GM12864 (cell line): Measurements from ENCODE around the gene SLC25A33.

Source experiments
- DNase-seq: peaks from one replicate; pipeline ENCODE4 v3.0.0-alpha.2; 2011; ENCODE audit warnings: low read depth
- H3K4me3 ChIP-seq: 2 replicates; pipeline ENCODE4 v1.5.1; 2011; ENCODE audit warnings: mild to moderate bottlenecking, low read depth, low read length, control low read depth
- TF ChIP-seq, protein P1 (sequence below): IDR thresholded peaks from 2 replicates; pipeline ENCODE4 v1.5.1; 2011; ENCODE audit warnings: low read depth, mild to moderate bottlenecking, moderate library complexity, low read length, control low read depth, inconsistent platforms; ENCODE audit errors: missing control alignments

The SLC25A33 gene

DNA sequence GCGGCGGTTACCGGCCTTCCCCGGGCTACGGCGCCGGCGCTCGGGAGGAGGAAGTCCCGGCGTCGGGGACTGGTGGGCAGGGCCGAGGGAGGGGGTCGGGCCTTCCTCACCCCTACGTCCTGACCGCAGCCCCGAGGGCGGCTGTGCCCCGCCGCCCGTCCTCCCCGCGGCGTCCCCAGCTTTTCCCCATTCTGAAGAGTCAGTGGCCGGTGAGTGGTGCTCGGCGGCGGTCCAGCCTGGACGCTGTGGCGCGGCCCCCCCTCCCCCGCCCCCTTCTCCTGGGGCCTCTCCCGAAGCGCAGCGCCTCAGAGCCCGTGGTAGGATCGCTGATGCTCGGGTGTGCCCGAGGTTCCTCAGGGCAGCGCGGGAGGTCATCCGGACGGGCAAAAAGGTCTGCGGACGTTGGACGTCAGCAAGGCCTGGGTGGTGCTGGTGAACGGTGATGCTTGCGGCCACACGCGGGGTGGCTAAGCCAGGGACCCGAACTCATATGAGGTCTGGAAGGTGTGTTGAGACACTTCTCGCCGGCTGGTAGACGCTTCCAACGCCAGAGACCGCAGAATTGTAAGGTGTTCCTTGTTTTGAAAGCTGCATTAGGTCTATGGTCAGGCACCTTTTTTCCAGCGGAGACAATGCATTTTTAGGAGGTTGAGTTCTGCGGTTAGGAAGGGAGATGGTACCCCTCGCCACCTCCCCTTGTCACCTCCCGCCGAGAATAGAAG, 725 bp downstream of the SLC25A33 start:
- H3K4me3 ChIP-seq, result peak overlapping the region; percentile 92
- DNase-seq, result no peak
- TF ChIP-seq, protein P1, sequence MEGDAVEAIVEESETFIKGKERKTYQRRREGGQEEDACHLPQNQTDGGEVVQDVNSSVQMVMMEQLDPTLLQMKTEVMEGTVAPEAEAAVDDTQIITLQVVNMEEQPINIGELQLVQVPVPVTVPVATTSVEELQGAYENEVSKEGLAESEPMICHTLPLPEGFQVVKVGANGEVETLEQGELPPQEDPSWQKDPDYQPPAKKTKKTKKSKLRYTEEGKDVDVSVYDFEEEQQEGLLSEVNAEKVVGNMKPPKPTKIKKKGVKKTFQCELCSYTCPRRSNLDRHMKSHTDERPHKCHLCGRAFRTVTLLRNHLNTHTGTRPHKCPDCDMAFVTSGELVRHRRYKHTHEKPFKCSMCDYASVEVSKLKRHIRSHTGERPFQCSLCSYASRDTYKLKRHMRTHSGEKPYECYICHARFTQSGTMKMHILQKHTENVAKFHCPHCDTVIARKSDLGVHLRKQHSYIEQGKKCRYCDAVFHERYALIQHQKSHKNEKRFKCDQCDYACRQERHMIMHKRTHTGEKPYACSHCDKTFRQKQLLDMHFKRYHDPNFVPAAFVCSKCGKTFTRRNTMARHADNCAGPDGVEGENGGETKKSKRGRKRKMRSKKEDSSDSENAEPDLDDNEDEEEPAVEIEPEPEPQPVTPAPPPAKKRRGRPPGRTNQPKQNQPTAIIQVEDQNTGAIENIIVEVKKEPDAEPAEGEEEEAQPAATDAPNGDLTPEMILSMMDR, result no peak

DNA sequence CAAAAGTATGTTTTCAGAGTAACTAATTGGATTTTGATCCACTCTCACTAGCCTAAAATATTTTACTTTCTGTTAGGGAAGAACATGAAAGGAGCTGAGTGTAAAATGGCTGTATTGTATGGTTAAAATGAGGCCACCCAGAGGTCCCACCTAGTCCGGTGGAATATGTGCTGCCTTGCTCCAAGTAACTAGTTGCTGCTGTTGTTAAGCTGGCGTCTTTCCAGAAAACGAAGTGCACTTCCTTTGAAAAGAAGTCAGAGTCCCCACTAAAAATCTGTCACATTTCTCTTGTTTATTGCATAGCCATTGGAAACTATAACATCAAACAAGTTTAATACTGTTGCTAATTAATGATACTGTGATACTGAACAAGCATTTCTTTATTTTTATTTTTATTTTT, 3.2 kb downstream of the SLC25A33 start:
- TF ChIP-seq, protein P1, result no peak
- DNase-seq, result no peak

DNA sequence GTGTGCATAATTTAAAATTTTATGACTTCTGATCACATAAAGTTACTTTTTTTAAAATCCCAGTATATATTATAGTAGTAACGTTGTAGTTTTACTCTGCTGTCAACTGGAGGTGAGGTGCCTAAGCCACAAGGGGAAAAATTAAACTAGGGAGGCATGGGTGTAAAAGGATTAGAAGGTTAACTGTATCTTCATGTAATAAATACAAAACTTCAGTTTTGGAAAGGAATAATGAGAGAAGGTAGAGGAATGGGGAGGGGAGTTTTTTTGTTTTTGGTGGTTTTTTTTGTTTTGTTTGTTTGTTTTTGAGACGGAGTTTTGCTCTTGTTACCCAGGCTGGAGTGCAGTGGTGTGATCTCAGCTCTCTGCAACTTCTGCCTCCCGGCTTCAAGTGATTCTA, 5.7 kb downstream of the SLC25A33 start:
- H3K4me3 ChIP-seq, result no peak overlapping the region
- no peak for DNase-seq
- TF ChIP-seq, protein P1, result no peak

More for the DNA sequence above, 3.2 kb downstream of the SLC25A33 start:
- no peak overlapping the region for H3K4me3 ChIP-seq

DNA sequence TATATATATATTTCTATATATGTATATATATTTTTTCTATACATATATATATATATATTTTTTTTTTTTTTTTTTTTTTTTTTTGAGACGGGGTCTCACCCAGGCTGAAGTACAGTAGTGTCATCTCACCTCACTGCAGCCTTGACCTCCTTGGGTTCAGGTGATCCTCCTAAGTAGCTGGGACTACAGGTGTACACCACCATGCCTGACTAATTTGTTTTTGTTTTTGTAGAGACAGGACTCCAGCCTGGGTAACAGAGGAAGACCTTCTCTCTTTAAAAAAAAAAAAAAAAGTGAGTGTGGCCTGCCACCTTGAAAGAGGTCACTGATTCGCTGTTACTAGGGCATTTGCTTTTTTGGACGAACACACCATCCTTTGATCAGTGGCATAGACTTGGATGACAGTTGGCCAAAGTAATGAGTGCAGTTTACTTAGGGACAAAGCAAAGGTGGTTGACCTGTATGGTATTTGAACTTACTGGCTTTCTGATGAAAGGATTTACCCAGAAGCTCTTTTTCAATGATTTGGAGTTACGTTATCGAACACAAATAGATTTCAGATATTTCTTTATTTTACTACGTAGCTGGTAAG, 10.8 kb downstream of the SLC25A33 start:
- TF ChIP-seq, protein P1, result no peak
- no peak overlapping the region for H3K4me3 ChIP-seq
- no peak for DNase-seq

DNA sequence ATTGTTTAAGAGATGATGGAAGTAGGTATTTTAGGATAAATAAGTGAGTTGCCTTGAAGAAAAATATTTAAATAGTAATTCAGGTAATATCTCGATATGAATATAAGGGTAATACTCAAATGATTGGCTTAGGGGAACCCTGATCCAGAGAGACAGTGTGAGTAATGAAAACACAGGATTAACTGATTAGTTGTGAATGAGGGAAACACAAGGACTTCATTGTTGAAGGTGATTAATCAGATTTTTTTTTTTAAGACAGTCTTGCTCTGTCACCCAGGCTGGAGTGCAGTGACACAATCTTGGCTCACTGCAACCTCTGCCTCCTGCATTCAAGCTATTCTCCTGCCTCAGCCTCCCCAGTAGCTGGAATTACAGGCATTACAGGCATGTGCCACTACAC, 12.7 kb downstream of the SLC25A33 start:
- no peak overlapping the region for H3K4me3 ChIP-seq
- TF ChIP-seq, protein P1, result no peak
- DNase-seq, result no peak

DNA sequence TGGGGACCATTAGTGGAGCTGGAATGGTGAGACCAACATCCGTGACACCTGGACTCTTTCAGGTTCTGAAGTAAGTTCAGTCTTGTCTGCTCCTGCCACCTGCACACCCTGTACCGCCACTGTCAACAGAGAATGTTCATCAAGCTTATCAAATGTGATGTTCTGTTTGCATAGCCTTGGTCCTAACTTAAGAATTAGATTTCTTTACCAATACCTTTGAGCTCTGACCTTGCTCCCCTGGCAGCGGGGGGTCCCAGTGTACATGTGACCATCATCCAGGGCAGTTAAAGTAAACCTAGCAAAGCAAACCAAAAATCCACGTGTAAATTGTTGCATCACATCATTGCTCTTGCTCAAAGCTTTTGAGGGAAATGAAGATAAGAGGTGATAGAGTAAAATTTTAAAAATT, 14.5 kb downstream of the SLC25A33 start:
- H3K4me3 ChIP-seq, result no peak overlapping the region
- no peak for DNase-seq
- TF ChIP-seq, protein P1, result no peak

DNA sequence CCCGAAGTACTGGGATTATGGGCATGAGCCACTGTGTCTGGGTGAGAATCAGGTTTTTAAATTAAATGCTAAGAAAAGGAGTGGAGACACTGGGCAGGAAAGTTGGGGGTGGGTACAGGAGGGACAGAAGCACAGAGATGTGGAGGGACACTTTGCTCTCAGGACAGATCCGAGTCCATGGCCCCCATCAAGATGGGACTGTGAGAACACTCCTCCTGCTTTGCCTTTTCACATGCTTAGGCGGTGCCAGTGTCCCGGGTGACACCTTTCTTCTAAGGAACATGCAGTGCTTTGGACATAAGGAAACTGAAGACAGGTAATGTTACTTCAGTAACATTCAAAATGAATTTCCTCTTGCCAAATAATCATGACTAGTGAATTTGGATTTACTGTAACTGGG, 16.7 kb downstream of the SLC25A33 start:
- DNase-seq, result no peak
- TF ChIP-seq, protein P1, result no peak
- no peak overlapping the region for H3K4me3 ChIP-seq
